GM10266 (cell line): ENCODE data around the gene SAG.

Experiments
- DNase-seq: peaks from one replicate; pipeline ENCODE4 v3.0.0; 2012; ENCODE audit errors: extremely low spot score
- CTCF ChIP-seq: IDR thresholded peaks from 2 replicates; pipeline ENCODE4 v1.5.1; 2012; ENCODE audit warnings: mild to moderate bottlenecking, low read depth; ENCODE audit not compliant: control insufficient read depth, insufficient read depth; ENCODE audit errors: missing control alignments

SAG gene

GRCh38 chr2:233301248-233301647, 6.4 kb upstream of the SAG start:
- DNase-seq = no peak
- TF ChIP-seq CTCF = no peak

- no peak for DNase-seq
- no peak for TF ChIP-seq CTCF
These were observed 5.8 kb upstream of the SAG start for GRCh38 chr2:233301811-233302210.

- TF ChIP-seq CTCF = no peak
- no peak for DNase-seq
These were observed 4.4 kb upstream of the SAG start for GRCh38 chr2:233303252-233303651.

GRCh38 chr2:233311241-233311926, 3.8 kb downstream of the SAG start:
- no peak for DNase-seq
- no peak for TF ChIP-seq CTCF

- no peak for TF ChIP-seq CTCF
- DNase-seq = peak; percentile 33
These were observed 5.3 kb downstream of the SAG start for GRCh38 chr2:233312874-233313273.

GRCh38 chr2:233314180-233314925, 6.7 kb downstream of the SAG start:
- DNase-seq = no peak
- no peak for TF ChIP-seq CTCF

- no peak for DNase-seq
- no peak for TF ChIP-seq CTCF
These were observed 9.8 kb downstream of the SAG start for GRCh38 chr2:233317196-233317943.
